Stimulated activated CD4-positive, alpha-beta T cell treated with anti-CD3 and anti-CD28 coated beads, TNF-alpha, amount 100 ng/mL, for 1 hour (primary cell): Measurements from ENCODE around the gene CGNL1.
A peak's percentile ranks its signal among the peaks of the same experiment; 100 is the strongest.

ENCODE experiments used
- DNase-seq, 3 donors: peaks; one replicate each; pipeline ENCODE4 v3.0.0-alpha.2; 2020; ENCODE audit warnings: low read depth in 3 of 3, low spot score in 1 of 3

Gene CGNL1

GRCh38 chr15:57565311-57565710, 189.0 kb downstream of the CGNL1 start:
- DNase-seq, result no peak

GRCh38 chr15:57566834-57567233, 190.5 kb downstream of the CGNL1 start:
- no peak for DNase-seq

DNA sequence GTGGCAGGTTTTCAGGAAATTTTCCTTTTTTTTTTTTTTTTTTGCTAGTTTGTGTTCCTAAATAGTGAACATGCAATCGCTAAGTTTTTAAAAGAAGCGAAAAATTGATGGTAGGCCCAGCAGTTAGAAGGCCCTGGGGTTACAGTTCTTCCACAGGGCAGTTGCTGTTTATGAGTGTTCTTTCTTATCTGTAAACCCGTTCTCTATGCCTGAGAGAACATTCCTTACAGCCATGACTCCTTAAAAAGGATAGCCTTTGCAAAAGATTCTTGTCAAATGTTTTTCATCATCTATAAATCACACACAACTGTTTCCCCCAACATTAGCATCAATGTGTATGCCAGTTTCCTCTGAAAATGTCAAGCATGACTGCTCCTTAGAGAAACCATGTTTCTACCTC, 191.6 kb downstream of the CGNL1 start:
- no peak for DNase-seq

- no peak for DNase-seq
Measured at GRCh38 chr15:57568299-57568698, 192.0 kb downstream of the CGNL1 start.

DNA sequence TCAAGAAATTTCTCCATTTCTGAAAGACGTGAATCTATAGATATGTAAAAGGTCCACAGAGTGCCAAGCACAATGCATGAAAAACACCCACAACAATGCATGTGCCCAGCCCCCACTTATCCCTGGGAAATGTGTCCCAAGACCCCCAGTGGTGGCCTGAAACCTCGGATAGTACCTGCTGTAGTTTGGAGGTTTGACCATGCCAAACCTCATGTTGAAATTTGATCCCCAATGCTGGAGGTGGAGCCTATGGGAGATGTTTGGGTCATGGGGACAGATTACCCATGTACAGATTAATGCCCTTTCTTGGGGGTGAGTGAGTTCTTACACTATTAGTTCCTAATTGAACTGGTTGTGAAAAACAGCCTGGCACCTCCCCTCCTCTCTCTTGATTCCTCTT, 194.0 kb downstream of the CGNL1 start:
- no peak for DNase-seq

DNA sequence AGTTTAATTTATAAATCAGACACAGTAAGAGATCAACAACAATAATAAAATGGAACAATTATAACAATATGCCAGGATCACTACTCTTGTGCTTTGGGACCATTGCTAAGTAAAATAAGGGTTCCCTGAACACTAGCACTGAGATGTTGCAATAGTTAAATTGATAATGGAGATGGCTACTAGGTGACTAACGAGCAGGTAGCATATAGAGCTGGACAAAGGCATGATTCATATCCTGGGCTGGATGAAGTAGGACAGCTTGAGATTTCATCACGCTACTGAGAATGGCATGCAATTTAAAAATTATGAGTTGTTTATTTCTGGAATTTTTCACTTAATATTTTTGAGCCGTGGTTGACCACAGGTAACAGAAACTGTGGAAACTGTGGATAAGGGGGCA, 194.7 kb downstream of the CGNL1 start:
- no peak for DNase-seq

DNA sequence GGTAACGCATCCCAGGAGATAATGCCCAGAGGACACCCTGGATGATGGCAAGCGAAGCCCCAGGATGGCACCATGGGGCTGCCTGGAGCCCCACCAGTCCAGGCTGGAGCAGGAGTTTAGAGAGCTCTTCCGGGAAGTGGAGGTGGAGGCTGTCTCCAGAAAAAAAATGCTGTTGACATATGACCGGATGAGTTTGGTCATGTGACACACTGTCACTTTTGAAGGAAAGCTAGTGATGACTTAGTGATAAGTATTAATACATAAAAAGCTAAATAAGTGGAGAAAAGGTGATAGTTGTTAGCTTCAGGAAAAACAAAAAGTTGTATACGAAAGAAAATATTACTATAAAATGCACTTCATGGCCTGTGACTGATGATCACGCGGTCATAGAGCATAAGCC, 195.4 kb downstream of the CGNL1 start:
- no peak for DNase-seq

- DNase-seq, result no peak
Measured at GRCh38 chr15:57572468-57572867, 196.2 kb downstream of the CGNL1 start.

GRCh38 chr15:57573151-57573550, 196.8 kb downstream of the CGNL1 start:
- DNase-seq, result no peak

DNA sequence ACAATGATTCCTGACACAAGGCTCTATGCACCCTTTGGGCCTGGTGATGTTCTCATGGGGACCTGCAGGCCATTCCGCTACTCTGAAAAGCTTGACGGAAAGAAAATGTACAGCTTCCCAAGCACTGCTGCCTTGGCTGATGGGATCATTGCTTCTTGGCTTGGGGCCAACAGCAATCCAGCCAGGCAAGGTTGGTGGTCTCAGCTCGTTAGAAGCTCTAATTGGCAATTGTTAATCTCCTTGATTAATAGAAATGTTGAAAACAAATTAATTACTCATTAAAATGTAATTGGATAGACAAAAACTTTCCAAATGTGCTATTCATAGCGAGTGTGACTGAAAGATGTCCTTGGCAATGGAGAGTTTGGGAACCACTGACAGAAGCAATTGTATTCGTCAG, 199.1 kb downstream of the CGNL1 start:
- no peak for DNase-seq

DNA sequence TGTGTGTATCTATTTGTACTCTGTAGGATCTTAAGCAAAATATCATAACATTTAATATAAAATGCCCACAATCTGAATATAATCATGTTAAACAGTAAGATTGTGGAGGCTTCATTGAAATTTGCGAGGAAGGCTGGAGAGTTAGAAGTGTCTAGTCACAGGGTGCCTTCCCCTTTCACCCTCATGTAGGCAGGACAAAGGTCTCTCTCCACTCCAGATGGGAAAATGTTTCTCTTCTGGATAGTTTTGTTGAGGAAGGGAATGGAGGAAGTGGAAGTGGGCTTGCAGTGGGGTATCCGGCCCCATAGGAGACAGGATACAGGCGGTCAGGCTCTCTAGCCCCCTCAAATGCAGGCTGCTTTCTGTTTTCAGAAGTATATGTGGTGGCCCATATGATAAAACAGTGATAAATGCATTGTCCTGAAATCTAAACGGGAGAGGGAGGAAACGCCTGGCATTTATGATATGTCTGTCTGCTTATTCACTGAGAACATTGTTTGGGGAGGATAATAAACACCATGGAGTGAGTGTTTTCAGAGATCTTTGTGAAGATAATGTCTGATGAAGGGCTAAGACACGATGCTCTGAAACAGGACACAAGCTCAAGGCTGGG, 202.1 kb downstream of the CGNL1 start:
- no peak for DNase-seq

- no peak for DNase-seq
Measured at GRCh38 chr15:57580428-57580827, 204.1 kb downstream of the CGNL1 start.

DNA sequence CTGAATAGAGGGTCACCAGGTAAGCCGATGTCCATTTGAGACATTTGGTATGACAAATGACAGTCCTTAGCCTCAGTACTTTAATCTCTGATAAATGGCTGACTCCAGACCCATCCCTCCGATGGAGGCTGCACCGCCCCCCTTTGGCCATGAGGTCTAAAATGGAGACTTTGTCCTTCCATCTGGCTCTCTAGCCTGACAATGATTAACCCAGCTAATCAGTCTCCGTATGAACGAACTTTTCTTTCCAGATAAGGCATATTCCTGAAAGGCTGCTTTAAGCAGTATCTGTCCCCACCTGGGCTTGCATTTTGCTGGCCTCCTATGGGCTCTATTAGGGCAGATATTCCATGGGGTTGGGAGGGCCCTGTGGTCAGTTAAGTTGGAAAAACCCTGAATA, 204.6 kb downstream of the CGNL1 start:
- no peak for DNase-seq

- no peak for DNase-seq
Measured at GRCh38 chr15:57582090-57582489, 205.8 kb downstream of the CGNL1 start.

DNA sequence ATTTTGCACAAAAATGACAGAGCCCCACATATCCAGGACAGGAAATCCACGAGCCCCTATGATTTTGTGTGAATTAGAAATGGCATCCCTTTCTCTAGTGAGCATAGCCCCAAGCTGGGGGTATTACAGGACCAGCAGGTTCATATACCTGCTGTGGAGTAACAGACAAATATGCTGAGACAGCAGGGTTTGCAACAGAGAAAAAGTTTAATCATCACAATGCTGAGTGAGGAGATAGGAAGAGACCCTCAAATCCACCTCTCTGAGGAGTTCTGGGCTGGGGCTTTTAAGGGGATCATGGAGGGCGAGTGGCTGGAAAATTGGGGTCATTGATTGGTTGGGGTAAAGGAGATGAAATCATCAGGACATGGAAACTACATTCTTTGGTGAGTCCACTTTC, 207.0 kb downstream of the CGNL1 start:
- DNase-seq, result no peak

GRCh38 chr15:57583720-57584119, 207.4 kb downstream of the CGNL1 start:
- DNase-seq, result no peak

DNA sequence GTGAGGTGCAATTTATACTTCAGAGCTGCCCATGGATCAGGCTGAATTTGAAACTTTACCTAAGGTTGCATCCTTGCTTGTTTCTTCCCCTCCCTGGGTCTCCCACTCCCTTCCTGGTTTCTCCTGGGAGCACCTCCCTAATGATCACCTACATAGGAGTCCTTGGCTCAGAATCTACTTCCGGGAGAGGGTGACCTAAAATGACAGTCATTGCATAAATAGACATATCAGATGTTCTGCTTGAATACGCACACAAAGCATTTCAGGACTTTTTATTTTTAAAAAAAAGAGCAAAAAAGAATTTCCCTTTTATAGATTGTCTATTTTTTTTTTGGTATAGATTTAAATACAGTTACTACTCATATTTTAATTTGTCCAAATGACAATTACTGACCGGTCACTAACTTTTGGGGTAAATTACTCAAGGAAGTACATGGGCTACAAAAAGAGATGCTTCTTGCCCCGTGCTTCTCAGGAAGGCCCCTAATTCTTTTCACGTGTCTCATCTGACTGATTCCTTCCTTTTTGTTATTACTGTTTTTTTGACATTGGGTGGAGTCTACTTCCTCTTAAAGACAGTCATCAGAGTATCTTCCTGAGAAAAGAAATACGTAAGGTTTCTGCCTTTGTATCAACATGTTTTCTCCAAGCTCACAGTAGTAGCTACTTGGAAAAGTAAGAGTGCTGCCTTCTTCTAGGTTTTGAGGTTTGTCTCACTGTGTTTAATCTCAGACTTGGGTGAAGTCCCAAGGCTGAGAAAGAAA, 210.5 kb downstream of the CGNL1 start:
- no peak for DNase-seq

DNA sequence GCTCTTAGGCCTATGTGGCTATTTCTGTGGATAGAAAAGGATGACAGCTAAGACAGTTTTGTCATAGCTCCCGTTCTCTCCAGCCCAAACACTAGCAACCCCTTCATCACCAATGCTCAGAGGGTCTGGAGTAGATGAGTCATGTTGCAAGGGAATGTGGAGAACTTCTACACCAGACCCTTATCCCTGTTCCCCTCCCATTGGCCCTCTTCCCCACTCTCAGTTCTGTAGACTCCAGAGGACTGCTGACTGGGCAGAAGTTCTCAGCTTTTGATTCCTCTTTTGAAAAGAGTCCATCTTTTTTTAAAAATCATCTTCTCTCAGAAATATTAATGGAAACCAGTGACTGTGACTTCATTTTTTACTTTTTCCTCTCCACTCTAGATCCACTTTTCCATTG, 213.0 kb downstream of the CGNL1 start:
- no peak for DNase-seq

DNA sequence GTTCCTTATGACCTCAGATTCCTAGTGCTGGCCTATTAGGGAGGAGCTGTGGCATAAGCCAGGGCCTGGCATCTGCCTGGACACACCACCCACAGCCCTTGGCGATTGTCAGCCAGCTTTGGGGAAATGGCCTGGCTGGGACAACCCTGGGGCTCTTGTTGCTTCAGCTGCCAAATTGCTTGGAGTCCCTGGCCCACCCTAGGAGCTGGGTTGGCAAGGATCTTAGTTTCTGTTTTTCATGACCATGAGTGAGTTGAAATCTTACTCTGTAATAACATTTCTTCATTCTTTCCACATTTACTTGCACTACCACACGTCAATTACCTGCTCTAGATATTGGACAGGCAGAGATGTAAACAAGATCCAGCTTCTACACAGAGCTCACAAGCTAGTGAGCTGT, 213.4 kb downstream of the CGNL1 start:
- no peak for DNase-seq

GRCh38 chr15:57591237-57591821, 215.0 kb downstream of the CGNL1 start:
- DNase-seq, result no peak

DNA sequence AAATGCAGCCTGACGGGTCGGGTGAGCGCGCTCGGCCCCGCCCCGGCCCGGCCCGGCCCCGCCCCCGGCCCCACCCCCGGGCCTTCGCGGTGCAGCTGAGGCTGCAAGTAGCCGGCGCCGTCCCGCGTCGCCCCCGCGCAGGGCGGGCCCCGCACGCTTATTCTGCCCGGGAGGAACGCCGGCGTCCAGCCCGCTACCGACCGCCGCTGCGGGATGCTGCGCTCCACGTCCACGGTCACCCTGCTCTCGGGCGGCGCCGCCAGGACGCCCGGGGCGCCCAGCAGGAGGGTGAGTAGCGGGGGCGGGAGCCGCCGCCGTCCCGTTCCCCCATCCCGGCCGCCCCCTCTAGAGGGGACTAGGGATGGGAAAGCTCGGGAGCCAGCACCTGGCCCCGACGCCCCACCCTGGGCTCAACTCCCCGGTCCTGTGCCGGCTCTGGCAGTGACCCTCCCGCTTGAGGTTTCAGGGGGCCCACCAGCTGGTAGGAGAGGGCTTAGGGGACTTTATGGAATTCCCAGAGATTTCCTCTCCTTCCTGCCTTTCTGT, 215.6 kb downstream of the CGNL1 start, which contains the start of gene MYZAP:
Gene MYZAP (plus strand): TSS at position 83 of the 546 bp plus-strand sequence. CDS start 131 bp downstream, at position 214.
- peak in 2 of 3 donors; percentile 17 to 50 for DNase-seq

DNA sequence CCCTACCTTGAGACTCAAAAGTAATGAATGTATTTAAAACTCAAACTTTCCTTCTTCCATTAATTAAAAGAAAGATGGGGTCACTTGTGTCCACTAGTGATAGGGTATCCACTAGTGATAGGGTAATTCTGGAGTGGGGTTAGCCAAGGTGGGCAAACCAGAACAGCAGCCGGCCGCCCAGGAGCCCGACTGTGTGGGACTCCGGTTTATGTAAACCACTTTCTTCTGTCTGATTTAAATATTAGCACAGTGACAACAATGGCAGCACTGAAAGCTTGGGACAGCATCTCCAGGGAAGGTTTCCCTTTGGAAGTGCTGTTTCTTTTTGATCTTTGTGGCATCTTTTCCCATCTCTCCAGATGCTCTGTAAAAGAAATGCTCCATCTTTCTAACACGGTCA, 216.1 kb downstream of the CGNL1 start:
- no peak for DNase-seq
